Measurements from ENCODE around the gene CCDC57. TPM values are rescaled to one million over a fixed set of nuclear protein-coding genes. Genes with fewer than 3 reads are reported as not detected.

Gene CCDC57
- total RNA-seq, 2 experiments from 2014 or later = 40.7 to 43.9 TPM

DNA sequence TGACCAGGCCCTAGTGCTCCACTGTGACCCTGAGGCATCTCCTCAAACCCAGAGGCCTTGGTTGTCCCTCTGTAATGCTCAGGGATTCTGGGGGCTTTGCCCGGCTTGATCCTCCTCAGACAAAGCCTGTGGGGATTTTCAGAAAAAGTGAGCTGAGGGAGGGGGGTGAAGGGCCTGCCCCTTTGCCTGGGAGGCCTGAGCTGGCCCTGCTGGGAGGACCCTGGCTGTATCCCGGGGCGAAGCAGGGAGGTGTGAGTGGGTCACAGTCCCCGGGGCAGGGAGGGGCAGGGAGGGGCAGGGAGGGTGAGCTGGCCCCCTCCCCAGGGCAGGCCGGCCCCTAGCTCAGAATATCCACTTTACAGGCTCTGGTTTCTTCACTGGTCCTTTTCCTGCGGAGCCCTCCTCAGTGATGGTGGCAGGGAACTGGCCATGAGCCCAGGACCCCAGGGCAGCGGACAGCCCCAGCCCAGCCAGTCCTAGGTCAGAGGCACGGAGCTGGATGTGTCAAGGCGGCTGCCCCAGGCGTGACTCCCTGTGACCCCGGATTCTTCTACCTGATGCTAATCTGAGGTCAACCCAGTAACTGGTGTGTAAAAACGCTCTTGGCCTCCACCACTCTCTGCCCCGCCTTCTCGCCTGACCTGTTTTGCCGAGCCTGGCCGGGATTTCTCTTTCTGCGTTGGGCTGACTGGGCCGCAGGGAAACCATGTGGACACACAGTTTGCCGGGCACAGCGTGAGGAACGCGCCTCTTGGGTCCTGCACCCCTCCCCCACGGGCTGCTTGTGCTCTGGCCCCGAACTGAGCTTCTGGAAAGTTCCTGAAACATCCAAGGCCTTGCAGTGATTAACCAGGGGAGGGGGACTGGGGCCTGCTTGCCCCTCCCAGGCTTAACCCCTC is 108.8 kb downstream of the CCDC57 start:
- Mint-ChIP-seq H3K27ac (peak overlapping the region; percentile 46), H3K36me3 (ENCODE audit: low read depth) (peaks cover 3% of the 10 kb centered on the region), H3K9me3 (no peaks in the 10 kb centered on the region), H3K4me1 (ENCODE audit: low read depth) (peaks cover 33% of the 10 kb centered on the region), H3K27me3 (ENCODE audit: low read depth) (no peaks in the 10 kb centered on the region), H3K4me3 (no peak overlapping the region)
- DNase-seq = no peak
- intact Hi-C loops (cut with micrococcal nuclease) = no loop called here
- CTCF ChIA-PET = no interaction called here

DNA sequence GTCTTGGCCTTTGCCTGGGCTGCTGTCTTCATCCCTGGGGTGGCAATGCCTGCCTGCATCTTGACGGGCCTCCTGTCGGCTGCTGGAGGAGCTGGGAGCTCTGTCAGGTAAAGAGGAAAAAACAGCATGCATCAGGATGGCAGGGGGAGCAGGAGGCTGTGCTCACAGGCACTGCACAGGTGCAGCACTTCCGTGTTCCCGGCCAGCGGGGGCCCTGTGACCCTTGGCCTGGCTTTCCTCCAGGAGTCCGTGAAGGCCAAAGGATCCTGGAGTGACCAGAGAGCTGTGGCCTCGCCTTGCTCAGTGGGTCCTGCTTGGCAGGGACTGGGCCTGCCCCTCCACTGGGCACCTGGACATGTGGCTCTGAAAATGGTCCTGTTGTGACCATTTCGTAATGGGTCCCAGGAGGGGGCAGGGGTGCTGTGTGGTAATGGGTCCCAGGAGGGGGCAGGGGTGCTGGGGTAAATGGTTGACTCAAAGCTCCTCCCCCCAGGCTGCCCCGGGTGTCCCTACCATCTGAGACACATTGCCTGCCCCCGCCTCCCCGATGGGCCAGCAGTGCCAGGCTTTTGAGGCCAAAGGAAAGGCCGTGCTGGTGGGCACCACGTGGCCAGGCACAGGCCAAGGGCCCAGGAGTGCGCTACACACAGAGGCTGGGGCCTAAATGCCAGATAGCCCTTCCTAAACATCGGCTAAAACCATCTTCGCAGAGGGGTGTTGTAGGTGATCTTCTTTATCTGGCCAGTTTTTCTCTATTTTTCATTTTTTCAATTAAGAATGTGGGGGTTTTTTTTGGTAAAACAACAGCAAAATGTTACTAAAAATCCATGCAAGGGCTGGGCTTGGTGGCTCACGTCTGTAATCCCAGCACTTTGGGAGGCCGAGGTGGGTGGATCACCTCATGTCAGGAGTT is 110.6 kb downstream of the CCDC57 start:
- Mint-ChIP-seq H3K4me3 (no peak overlapping the region), H3K27me3 (ENCODE audit: low read depth) (no peaks in the 10 kb centered on the region), H3K36me3 (ENCODE audit: low read depth) (peaks cover 3% of the 10 kb centered on the region), H3K27ac (no peak overlapping the region), H3K4me1 (ENCODE audit: low read depth) (peaks cover 28% of the 10 kb centered on the region), H3K9me3 (no peaks in the 10 kb centered on the region)
- no peak for DNase-seq
- CTCF ChIA-PET = no interaction called here
- intact Hi-C loops (cut with micrococcal nuclease) = no loop called here

DNA sequence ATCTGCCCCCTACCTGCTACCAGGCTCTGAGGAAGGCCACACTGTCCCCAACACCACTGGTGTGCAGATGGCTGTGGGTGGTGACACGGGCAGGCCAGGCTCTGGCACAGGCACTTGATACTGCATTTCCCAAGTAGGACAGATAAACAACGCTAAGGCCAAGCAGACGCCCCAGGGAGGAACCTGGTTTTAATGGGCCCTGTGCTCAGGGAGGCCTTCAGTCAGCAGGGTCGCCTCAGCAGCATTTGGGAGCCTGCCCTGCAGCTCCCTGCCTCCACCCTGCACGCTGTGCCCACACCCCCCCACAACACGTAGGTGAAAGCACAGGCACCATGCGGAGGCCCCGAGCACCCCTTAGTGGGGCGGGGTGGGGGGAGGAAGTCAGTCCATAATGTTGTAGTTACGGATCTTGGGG is 111.3 kb downstream of the CCDC57 start:
- Mint-ChIP-seq H3K36me3 (ENCODE audit: low read depth) (peaks cover 3% of the 10 kb centered on the region), H3K27ac (peak overlapping the region; percentile 50), H3K4me1 (ENCODE audit: low read depth) (peaks cover 21% of the 10 kb centered on the region), H3K4me3 (no peak overlapping the region), H3K27me3 (ENCODE audit: low read depth) (no peaks in the 10 kb centered on the region), H3K9me3 (no peaks in the 10 kb centered on the region)
- no peak for DNase-seq
- intact Hi-C loops (cut with micrococcal nuclease) = no loop called here
- CTCF ChIA-PET = no interaction called here

DNA sequence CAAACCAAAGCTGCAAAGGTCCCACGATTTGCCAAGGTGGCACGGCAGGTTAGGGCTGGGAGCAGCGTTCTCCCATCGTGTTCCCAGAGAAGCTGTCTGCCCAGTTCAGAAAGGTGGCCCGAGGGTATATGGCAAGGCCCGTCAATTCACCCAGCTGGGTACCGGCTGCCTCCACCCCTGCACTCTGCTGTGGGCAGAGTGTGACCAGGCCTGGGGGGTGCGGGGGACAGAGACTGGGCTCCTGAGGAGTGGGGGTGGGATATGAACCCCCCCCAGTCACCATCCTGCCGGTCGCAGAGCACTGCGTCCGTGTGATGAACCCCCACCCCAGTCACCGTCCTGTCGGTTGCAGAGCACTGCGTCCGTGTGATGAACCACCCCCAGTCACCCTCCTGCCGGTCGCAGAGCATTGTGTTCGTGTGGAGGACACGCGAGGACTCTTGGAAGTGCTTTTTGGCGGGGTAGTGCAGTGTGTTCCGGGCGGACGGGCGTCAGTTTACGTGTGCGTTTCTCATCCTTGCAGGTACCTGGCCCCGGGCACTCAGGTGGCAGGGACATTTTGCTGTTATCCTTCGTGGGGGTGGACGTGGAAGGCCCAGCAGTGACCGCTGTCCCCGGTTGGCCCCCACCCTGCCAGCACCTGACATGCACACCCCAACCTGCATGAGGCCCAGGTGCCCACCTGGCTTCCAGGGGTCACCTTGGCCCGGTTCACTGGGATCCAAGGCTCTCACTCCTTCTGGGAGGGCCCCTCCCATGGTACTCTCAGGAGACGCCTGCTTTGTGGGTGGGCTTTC is 111.9 kb downstream of the CCDC57 start:
- peak overlapping the region; percentile 80 for H3K4me3 Mint-ChIP-seq
- peak overlapping the region; percentile 50 for H3K27ac Mint-ChIP-seq
- no peak for DNase-seq
- H3K9me3 Mint-ChIP-seq = no peaks in the 10 kb centered on the region
- H3K4me1 Mint-ChIP-seq (ENCODE audit: low read depth) = peaks cover 19% of the 10 kb centered on the region
- intact Hi-C loops (cut with micrococcal nuclease) = no loop called here
- peaks cover 6% of the 10 kb centered on the region for H3K36me3 Mint-ChIP-seq (ENCODE audit: low read depth)
- CTCF ChIA-PET = interaction anchor here (1.2 to 1.3 kb wide), 2 partner anchors 8 to 70 kb away, joined by 3 to 4 read pairs; no protein-coding TSS in a partner anchor
- H3K27me3 Mint-ChIP-seq (ENCODE audit: low read depth) = no peaks in the 10 kb centered on the region

DNA sequence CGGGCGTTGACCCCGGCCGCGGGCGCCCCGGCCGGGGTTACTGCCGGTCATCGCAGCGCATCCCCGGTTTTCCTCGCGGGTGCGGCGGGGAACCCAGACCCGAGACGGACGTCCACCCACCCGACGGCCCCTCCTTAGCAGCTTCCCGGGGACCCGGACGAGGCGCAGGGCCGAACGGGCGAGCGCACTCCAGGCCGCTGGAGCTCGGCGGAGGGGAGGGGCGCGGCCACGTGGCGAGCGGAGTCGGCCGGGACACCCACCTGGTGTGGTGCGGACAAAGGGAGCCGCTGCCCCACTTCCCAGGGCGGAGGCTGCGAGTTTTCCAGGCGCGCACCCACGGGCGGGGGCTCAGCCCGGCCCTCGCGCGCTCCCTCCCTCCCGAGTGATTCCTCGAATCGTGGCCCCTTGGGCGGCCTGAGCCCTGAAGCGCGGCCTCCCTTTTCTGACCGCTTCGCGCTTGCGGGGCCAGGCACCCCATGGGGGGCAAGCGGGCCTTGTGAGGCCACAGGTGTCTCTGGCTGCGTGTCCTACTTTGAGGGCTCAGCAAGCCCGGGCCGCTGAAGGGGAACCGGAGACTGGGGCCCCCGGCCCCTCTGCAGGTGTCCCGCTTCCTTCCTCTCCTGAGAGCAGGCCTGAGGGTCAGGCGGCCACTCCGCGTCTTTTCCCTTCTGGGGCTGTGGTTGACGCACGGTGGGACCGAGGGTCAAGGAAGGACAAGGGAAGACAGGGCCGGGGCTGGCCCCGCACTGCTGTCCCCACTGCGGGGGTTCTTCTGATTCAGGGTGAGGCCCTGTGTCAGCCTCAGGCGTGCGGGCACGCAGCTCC is 113.5 kb downstream of the CCDC57 start:
- intact Hi-C loops (cut with micrococcal nuclease) = loop anchor here (1.0 to 2.0 kb wide), 12 partner anchors 7 to 239 kb away; partner anchors contain the start of genes DCXR, DUS1L, LRRC45 and P4HB
- Mint-ChIP-seq H3K4me1 (ENCODE audit: low read depth) (peaks cover 14% of the 10 kb centered on the region), H3K9me3 (no peaks in the 10 kb centered on the region), H3K27me3 (ENCODE audit: low read depth) (no peaks in the 10 kb centered on the region), H3K4me3 (peak overlapping the region; percentile 80), H3K27ac (peak overlapping the region; percentile 86), H3K36me3 (ENCODE audit: low read depth) (peaks cover 7% of the 10 kb centered on the region)
- no peak for DNase-seq
- CTCF ChIA-PET = interaction anchor here (0.9 to 1.1 kb wide), 2 partner anchors 11 to 21 kb away, joined by 3 to 4 read pairs; no protein-coding TSS in a partner anchor

DNA sequence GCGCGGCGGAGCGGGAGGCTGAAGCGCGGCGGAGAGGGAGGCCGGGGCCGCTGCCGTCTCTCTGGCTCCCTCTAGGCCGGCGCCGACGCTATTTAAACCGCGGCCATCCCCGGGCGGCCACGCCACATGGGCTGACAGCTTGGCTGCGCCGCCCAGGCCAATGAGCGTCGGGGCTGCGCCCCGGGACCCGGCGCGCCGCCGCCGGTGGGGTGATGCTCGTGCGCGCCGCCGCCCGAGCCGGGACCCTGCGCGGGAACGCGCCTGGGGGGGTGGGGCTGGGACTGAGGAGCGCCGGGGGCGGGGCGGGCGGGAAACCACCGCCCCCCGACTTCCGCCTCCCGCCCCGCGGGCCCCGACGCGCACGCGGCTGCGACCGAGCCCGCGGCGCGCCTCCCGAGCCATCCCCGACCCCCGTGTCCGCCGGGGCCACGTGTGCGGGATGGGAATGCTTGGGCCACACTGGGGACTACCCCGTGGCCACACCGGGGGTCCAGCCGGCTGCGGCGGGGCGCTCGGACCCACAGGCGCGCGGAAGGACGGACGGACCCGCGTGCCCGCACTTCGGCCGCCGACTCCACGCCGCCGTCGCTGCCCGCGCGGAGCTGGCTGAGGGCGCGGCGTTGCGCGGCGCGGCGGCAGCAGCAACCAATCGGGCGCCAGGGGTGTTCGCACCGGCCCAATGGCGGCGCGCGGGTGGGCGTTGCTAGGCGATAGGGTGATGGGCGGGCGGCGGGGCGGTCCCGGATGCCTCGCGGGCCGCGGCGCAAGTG is 114.3 kb downstream of the CCDC57 start, which contains the start of gene FASN:
Gene FASN, minus strand, starts transcription at position 68 of the 770 bp plus-strand sequence. CDS start 1,791 bp downstream, outside the sequence.
- Mint-ChIP-seq H3K27ac (peak within 1 kb of the TSS; percentile 63), H3K27me3 (ENCODE audit: low read depth) (no peaks in the 10 kb centered on the region), H3K36me3 (ENCODE audit: low read depth) (peaks cover 10% of the 10 kb centered on the region), H3K4me3 (peak within 1 kb of the TSS; percentile 75), H3K9me3 (no peaks in the 10 kb centered on the region), H3K4me1 (ENCODE audit: low read depth) (peaks cover 14% of the 10 kb centered on the region)
- CTCF ChIA-PET = interaction anchor here (0.6 to 1.1 kb wide), 4 partner anchors 12 to 68 kb away, joined by 3 to 4 read pairs (median 4); no protein-coding TSS in a partner anchor
- intact Hi-C loops (cut with micrococcal nuclease) = loop anchor here (1.0 to 2.0 kb wide), 12 partner anchors 8 to 238 kb away; partner anchors contain the start of genes DCXR, DUS1L, LRRC45 and P4HB
- DNase-seq = peak; percentile 94

DNA sequence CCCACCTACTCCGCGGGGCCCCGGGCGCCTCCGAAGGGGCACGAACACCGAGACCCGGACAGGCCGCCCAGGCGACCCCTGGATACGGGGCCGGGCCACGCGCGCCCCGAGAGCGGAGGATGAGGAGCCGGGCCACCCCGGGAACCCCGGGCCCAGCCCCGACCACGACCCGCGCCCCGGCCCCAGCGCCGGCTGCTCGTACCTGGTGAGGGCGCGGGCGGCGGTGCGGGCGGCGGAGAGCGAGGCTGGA is 114.8 kb downstream of the CCDC57 start:
- intact Hi-C loops (cut with micrococcal nuclease) = loop anchor here (1.0 to 2.0 kb wide), 12 partner anchors 8 to 238 kb away; partner anchors contain the start of genes DCXR, DUS1L, LRRC45 and P4HB
- peaks cover 14% of the 10 kb centered on the region for H3K4me1 Mint-ChIP-seq (ENCODE audit: low read depth)
- no peak for DNase-seq
- CTCF ChIA-PET = no interaction called here
- H3K36me3 Mint-ChIP-seq (ENCODE audit: low read depth) = peaks cover 13% of the 10 kb centered on the region
- no peaks in the 10 kb centered on the region for H3K27me3 Mint-ChIP-seq (ENCODE audit: low read depth)
- H3K4me3 Mint-ChIP-seq = peak overlapping the region; percentile 75
- no peaks in the 10 kb centered on the region for H3K9me3 Mint-ChIP-seq
- peak overlapping the region; percentile 63 for H3K27ac Mint-ChIP-seq

DNA sequence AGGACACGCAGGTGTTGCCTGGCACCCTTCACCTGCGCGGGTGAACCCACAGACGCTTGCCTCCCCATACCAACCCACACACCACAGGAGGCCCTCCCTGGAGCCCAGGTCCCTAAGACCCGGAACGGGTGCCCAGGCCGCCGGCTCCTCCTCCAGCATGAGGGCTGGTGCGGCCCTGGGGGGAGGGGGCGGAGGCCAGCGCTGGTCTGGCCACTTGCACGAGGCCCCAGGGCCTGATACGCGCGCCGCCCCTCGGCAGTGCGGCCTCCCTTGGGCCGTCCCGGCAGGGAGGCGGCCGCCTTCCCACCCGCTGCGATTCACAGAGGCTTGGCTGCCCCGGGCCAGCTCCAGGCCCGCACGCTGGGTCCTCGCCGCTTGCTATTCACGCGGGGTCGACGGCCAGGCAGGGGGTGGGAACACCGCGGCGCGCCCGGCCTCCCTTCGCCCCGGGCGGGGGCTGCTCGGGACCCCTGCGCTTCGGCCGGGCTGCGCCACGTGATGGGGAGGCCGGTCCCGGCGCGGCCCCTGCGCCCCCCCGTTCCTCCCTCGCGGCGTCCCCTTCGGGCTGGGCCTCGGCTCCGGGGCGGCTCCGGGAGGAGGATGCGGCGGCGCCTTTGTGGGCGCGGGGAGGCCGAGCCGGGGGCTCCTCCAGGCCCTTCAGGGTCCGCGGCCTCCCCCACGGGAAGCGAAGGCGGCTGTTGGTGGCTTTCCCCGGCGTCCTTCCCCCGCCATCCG is 115.3 kb downstream of the CCDC57 start:
- Mint-ChIP-seq H3K4me3 (peak overlapping the region; percentile 75), H3K27ac (peak overlapping the region; percentile 61), H3K36me3 (ENCODE audit: low read depth) (peaks cover 13% of the 10 kb centered on the region), H3K27me3 (ENCODE audit: low read depth) (no peaks in the 10 kb centered on the region), H3K4me1 (ENCODE audit: low read depth) (peaks cover 14% of the 10 kb centered on the region), H3K9me3 (no peaks in the 10 kb centered on the region)
- DNase-seq = peak; percentile 35
- intact Hi-C loops (cut with micrococcal nuclease) = no loop called here
- CTCF ChIA-PET = no interaction called here

DNA sequence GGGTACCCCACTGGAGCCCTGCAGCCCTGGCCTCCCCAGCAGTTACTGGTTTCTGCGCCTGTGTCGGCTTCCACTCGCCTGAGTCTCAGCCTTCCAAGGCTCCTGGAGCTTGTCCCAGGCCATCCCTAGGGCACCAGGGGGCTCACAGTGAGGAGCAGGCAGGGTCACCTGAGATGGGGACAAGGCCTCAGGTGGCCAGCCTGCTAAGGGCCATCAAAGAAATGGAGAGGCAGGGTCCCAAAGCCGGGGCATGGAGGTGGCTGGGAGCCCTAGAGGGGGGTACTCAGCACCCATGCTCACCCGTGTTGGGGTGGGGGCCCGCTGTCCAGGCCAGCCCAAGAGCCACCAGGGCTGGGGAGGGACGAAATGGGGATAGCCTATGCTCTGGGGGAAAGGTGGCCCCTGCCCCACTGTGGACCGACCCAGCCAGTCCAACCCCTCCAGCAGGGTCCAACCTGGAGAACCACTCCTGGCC is 115.9 kb downstream of the CCDC57 start:
- Mint-ChIP-seq H3K4me3 (peak overlapping the region; percentile 72), H3K36me3 (ENCODE audit: low read depth) (peaks cover 13% of the 10 kb centered on the region), H3K27me3 (ENCODE audit: low read depth) (no peaks in the 10 kb centered on the region), H3K4me1 (ENCODE audit: low read depth) (peaks cover 14% of the 10 kb centered on the region), H3K9me3 (no peaks in the 10 kb centered on the region), H3K27ac (peak overlapping the region; percentile 61)
- CTCF ChIA-PET = no interaction called here
- no peak for DNase-seq
- intact Hi-C loops (cut with micrococcal nuclease) = no loop called here
